WTC11 (cell line): ENCODE measurements around the gene ZCCHC24. TPM values are rescaled to one million over a fixed set of nuclear protein-coding genes. Genes with fewer than 3 reads are reported as not detected.

Experiments
- ATAC-seq: fragments of 200-7000 bp; cut with Tn5 transposase; 2 replicates; pipeline ENCODE4 v1.10.0; 2021; ENCODE audit warnings: mild to moderate bottlenecking, moderate library complexity
- CTCF ChIA-PET: fragments of 300-600 bp; sonication (Branson Sonifier 250); formaldehyde crosslinking; loops from one replicate; lab custom pipeline; 2021; ENCODE audit warnings: antibody characterized with exemption; lab: Charles Lee
- POLR2A ChIA-PET: fragments of 350-600 bp; sonication (Branson Sonifier 250); formaldehyde crosslinking; loops from one replicate; lab custom pipeline; 2021; ENCODE audit warnings: antibody characterized with exemption; lab: Charles Lee
- DNase-seq: peaks from one replicate; pipeline ENCODE4 v3.0.0; 2021; ENCODE audit warnings: low spot score
- H3K27ac Mint-ChIP-seq: 2 replicates; pipeline ENCODE4 v1.8.0; 2021; ENCODE audit warnings: mixed read lengths
- H3K27me3 Mint-ChIP-seq: 2 replicates; pipeline ENCODE4 v1.8.0; 2021; ENCODE audit warnings: low read depth, mild to moderate bottlenecking, moderate library complexity, mixed read lengths
- H3K36me3 Mint-ChIP-seq: 2 replicates; pipeline ENCODE4 v1.8.0; 2021; ENCODE audit warnings: mixed read lengths
- H3K4me1 Mint-ChIP-seq: 2 replicates; pipeline ENCODE4 v1.8.0; 2022; ENCODE audit warnings: mixed read lengths
- H3K4me3 Mint-ChIP-seq: 2 replicates; pipeline ENCODE4 v1.8.0; 2021; ENCODE audit warnings: mild to moderate bottlenecking, moderate library complexity, mixed read lengths
- H3K9me3 Mint-ChIP-seq: 2 replicates; pipeline ENCODE4 v1.8.0; 2021; ENCODE audit warnings: mixed read lengths
- AR ChIP-seq: fragments of 250-450 bp; sonication (Bioruptor Pico); IDR thresholded peaks from 2 replicates; pipeline ENCODE4 v1.9.0; 2021; ENCODE audit warnings: mild to moderate bottlenecking
- ARID4B ChIP-seq: sonication (generic); formaldehyde crosslinking; IDR thresholded peaks from 2 replicates; pipeline ENCODE4 v1.8.0; 2023; ENCODE audit warnings: missing genetic modification reagents, mild to moderate bottlenecking, borderline replicate concordance
- ATF1 ChIP-seq: sonication (generic); formaldehyde crosslinking; IDR thresholded peaks from 2 replicates; pipeline ENCODE4 v1.8.1; 2023; ENCODE audit warnings: mild to moderate bottlenecking, moderate library complexity, missing genetic modification reagents
- CDX4 ChIP-seq: fragments of 250-450 bp; sonication (Bioruptor Pico); IDR thresholded peaks from 2 replicates; pipeline ENCODE4 v1.9.0; 2021; ENCODE audit warnings: moderate library complexity, mild to moderate bottlenecking, inconsistent platforms, borderline replicate concordance
- ELF4 ChIP-seq: sonication (generic); formaldehyde crosslinking; IDR thresholded peaks from 2 replicates; pipeline ENCODE4 v1.8.1; 2022; ENCODE audit warnings: low read depth, mild to moderate bottlenecking, moderate library complexity, missing genetic modification reagents
- ESRRA ChIP-seq: sonication (generic); formaldehyde crosslinking; IDR thresholded peaks from 2 replicates; pipeline ENCODE4 v1.8.1; 2022; ENCODE audit warnings: mild to moderate bottlenecking, missing genetic modification reagents, borderline replicate concordance
- FOXJ3 ChIP-seq: sonication (generic); formaldehyde crosslinking; IDR thresholded peaks from 2 replicates; pipeline ENCODE4 v1.9.0; 2021; ENCODE audit warnings: missing genetic modification reagents, mild to moderate bottlenecking, borderline replicate concordance
- GABPB1 ChIP-seq: sonication (generic); formaldehyde crosslinking; IDR thresholded peaks from 2 replicates; pipeline ENCODE4 v1.8.1; 2023; ENCODE audit warnings: mild to moderate bottlenecking, missing genetic modification reagents
- GTF2I ChIP-seq: fragments of 250-450 bp; sonication (Bioruptor Pico); conservative IDR thresholded peaks from 2 replicates; pipeline ENCODE4 v1.4.0; 2021; ENCODE audit warnings: mild to moderate bottlenecking
- IRF1 ChIP-seq: sonication (generic); formaldehyde crosslinking; IDR thresholded peaks from 2 replicates; pipeline ENCODE4 v1.8.0; 2023; ENCODE audit warnings: missing genetic modification reagents
- MXD4 ChIP-seq: fragments of 250-450 bp; sonication (Bioruptor Pico); IDR thresholded peaks from 2 replicates; pipeline ENCODE4 v1.8.0; 2021; ENCODE audit warnings: mild to moderate bottlenecking, moderate library complexity, borderline replicate concordance
- MYBL2 ChIP-seq: sonication (generic); formaldehyde crosslinking; IDR thresholded peaks from 2 replicates; pipeline ENCODE4 v1.8.1; 2023; ENCODE audit warnings: mild to moderate bottlenecking, moderate library complexity, missing genetic modification reagents
- NFYB ChIP-seq: sonication (generic); formaldehyde crosslinking; conservative IDR thresholded peaks from 2 replicates; pipeline ENCODE4 v1.8.0; 2022; ENCODE audit warnings: low read depth, missing genetic modification reagents
- NR2C2 ChIP-seq: sonication (generic); formaldehyde crosslinking; IDR thresholded peaks from 2 replicates; pipeline ENCODE4 v1.8.0; 2022; ENCODE audit warnings: mild to moderate bottlenecking, missing genetic modification reagents
- PRRX2 ChIP-seq: fragments of 250-450 bp; sonication (Bioruptor Pico); IDR thresholded peaks from 2 replicates; pipeline ENCODE4 v1.8.0; 2021; ENCODE audit warnings: mild to moderate bottlenecking
- SMAD4 ChIP-seq: sonication (generic); formaldehyde crosslinking; IDR thresholded peaks from 2 replicates; pipeline ENCODE4 v1.8.0; 2022; ENCODE audit warnings: mild to moderate bottlenecking, missing genetic modification reagents
- SOX15 ChIP-seq: fragments of 250-450 bp; sonication (Bioruptor Pico); IDR thresholded peaks from 2 replicates; pipeline ENCODE4 v1.9.0; 2021; ENCODE audit warnings: mild to moderate bottlenecking
- ZNF121 ChIP-seq: sonication (generic); formaldehyde crosslinking; IDR thresholded peaks from 2 replicates; pipeline ENCODE4 v1.8.0; 2023; ENCODE audit warnings: missing genetic modification reagents
- total RNA-seq: library from RNA; stranded (reverse); gene quantifications from 3 replicates; pipeline ENCODE4 v1.2.3, GENCODE V29; 2021

ZCCHC24 gene
- total RNA-seq, 1 experiment from 2014 or later: 7.7 TPM

GRCh38 chr10:79379512-79380124, 65.8 kb downstream of the ZCCHC24 start:
- no peaks in the 10 kb centered on the region for H3K9me3 Mint-ChIP-seq
- no peaks in the 10 kb centered on the region; the same call in 1 of the 2 replicates for H3K27me3 Mint-ChIP-seq
- H3K36me3 Mint-ChIP-seq: no peaks in the 10 kb centered on the region
- TF ChIP-seq CDX4 (CRISPR knock-in tag) (no peak), ARID4B (CRISPR knock-in tag) (no peak), MYBL2 (CRISPR knock-in tag) (no peak), SOX15 (no peak), AR (CRISPR knock-in tag) (no peak), FOXJ3 (CRISPR knock-in tag) (no peak), GTF2I (no peak), NFYB (CRISPR knock-in tag) (no peak), MXD4 (no peak), NR2C2 (CRISPR knock-in tag) (no peak), ESRRA (CRISPR knock-in tag) (no peak), SMAD4 (CRISPR knock-in tag) (no peak), PRRX2 (CRISPR knock-in tag) (no peak), ZNF121 (CRISPR knock-in tag) (no peak), ELF4 (CRISPR knock-in tag) (no peak), GABPB1 (no peak), IRF1 (CRISPR knock-in tag) (no peak), ATF1 (CRISPR knock-in tag) (no peak)
- no peak overlapping the region for H3K4me3 Mint-ChIP-seq
- ChIA-PET POLR2A (no interaction called here), CTCF (interaction anchor here (1.4 to 2.0 kb wide), 2 partner anchors 88 to 108 kb away, joined by 8 to 9 read pairs; no protein-coding TSS in a partner anchor)
- H3K27ac Mint-ChIP-seq: no peak overlapping the region
- ATAC-seq: no peak
- DNase-seq: no peak
- peaks cover 5% of the 10 kb centered on the region for H3K4me1 Mint-ChIP-seq
